ENCODE measurements around the gene SPOCK1.

GRCh38 chr5:137114529-137114928 is 384.6 kb downstream of the SPOCK1 start:
- TF ChIP-seq POLR2A (IDR thresholded peaks at IDR 0.05) (no peak), POLR2AphosphoS5 (IDR thresholded peaks at IDR 0.05) (peak in 2 of 3 donors; percentile 42 to 69)
- TF ChIP-seq, protein P1, sequence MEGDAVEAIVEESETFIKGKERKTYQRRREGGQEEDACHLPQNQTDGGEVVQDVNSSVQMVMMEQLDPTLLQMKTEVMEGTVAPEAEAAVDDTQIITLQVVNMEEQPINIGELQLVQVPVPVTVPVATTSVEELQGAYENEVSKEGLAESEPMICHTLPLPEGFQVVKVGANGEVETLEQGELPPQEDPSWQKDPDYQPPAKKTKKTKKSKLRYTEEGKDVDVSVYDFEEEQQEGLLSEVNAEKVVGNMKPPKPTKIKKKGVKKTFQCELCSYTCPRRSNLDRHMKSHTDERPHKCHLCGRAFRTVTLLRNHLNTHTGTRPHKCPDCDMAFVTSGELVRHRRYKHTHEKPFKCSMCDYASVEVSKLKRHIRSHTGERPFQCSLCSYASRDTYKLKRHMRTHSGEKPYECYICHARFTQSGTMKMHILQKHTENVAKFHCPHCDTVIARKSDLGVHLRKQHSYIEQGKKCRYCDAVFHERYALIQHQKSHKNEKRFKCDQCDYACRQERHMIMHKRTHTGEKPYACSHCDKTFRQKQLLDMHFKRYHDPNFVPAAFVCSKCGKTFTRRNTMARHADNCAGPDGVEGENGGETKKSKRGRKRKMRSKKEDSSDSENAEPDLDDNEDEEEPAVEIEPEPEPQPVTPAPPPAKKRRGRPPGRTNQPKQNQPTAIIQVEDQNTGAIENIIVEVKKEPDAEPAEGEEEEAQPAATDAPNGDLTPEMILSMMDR (IDR thresholded peaks at IDR 0.05): no peak

Measured in stomach (tissue), 4 donors.